ENCODE data around the gene CSH1.
"Not testable (repeated sequence)": the region's sequence is repeated elsewhere in the genome, so short reads cannot be mapped to it uniquely, and the experiment has no call there.

Gene CSH1

DNA sequence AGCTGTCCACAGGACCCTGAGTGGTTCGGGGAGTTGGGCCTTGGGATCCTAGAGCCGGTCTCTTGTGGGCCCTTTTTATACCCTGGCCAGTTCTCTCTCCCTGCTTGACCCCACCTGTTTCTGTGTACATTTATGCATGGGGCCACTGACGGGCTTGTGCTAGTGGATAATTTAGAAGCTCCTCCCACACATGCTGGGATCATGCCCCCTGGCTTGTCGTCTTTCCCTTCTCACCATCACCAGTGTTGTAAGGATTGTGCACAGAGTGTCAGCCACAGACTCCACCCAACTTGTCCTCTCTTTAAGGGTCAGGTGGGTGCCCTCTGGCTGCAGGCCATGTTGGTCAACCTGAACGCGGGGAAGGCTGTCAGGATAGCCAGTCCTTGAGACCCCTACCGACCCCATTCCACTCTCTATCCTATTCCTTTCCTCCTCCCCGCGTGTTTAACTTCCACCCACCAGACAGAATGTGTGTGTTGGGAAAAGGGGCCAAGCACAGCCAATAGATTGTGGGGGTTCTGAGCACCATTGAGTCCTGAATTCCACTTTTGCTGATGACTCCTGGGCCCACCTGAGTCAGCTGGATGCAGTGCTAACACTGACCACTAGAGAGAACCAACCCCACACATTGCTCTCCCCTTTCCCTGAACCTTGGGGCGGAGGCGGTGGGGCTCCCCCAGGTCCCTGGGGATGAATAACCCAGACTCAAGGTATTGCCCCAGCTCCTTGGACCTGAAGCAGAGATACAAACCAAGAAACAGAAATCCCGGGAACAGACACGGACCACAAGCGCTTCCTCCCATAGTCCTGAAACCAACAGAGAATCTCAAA lies at the start of gene CSH1:
CSH1 (minus strand) TSS at position 51 of the 831 bp plus-strand sequence. CDS start 63 bp downstream, outside the sequence.
- not testable (repeated sequence) for DNase-seq (ENCODE audit: low read depth, low spot score)

DNA sequence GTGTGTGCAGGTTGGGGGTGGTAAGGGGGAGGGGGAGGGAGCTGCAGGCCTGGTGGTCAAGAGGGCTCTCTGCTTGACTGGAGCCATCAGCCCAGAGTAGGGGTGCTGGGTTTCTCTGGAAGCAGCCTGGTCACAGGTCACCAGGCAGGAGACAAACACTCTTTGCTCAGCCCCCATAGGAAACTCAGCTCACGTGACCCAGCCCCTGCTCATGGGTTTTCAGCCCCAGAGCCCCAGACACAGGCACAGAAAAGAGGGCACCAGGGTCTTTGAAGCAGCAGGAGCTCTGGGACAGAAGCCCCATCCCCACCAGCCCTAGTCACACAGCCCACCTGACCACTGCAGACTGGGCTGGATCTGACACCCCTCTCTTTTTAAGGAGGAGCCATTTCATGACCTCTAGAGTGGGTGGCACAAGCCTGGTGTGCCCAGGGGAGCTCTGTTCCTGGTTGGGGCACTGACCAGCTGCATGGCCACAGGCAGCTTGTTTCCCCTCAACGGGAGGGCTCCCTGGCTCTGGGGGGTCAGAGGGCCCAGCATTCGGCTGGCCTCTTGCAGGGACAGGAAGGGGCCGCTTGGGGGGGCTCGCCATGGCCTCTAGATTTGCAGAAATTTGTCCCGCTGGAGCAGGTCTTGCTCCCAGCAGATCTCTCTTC lies 49.5 kb upstream of the CSH1 start:
- no peak for DNase-seq (ENCODE audit: low read depth, low spot score)

DNA sequence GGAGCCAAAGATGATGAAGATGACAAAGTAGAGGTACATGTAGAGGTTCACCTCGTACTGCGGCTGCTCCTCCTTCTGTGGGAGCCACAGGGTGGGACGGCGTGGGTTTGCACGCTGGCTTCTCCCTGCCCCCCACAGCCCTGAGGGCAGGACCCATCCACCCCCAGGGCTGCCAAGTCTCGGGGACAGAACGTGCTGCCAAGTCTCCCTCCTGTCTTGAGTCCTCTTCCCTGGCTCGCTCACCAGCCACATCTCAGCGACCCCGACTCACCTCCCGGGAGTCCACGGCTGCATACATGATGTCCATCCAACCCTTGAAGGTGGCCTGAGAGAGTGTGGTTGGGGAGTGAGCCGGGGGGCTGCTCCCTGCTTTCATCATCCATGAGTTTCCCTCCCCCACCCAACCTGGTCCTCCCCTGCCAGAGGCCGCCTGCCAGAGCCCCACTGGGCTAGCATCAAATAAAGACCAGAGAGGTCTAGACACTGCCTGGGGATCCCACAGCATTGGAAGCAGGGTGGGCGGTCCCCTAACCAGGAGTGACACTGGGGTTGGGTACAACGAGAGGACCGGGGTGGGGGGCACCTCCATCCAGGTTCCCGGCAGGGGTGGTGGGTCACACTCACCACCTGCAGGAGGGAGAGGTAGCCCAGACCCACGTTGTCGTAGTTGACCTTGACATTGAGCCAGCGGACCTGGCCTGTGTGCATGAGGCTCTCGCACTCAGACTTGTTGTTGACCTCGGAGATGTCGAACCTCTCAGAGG lies 48.5 kb upstream of the CSH1 start:
- no peak for DNase-seq (ENCODE audit: low read depth, low spot score)

DNA sequence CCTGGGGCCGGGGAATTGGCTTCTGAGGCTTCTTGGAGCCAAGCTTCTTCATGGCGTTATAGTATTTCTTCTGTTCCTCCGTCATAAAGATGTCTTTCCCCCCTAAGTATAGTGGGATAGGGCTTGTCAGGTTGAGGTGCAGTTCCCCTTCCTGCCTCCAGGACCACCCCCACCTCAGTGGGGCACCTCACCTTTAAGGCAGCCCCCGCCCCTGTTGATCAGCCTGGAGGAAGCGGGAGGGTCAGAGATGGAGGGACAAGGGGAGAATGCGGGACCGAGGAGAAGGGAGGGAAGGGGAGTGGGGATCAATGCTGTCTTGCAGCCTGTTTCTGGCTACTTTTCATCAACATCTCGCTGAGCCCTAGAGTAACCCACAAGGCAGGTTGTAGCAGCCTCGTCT lies 47.4 kb upstream of the CSH1 start:
- no peak for DNase-seq (ENCODE audit: low read depth, low spot score)

DNA sequence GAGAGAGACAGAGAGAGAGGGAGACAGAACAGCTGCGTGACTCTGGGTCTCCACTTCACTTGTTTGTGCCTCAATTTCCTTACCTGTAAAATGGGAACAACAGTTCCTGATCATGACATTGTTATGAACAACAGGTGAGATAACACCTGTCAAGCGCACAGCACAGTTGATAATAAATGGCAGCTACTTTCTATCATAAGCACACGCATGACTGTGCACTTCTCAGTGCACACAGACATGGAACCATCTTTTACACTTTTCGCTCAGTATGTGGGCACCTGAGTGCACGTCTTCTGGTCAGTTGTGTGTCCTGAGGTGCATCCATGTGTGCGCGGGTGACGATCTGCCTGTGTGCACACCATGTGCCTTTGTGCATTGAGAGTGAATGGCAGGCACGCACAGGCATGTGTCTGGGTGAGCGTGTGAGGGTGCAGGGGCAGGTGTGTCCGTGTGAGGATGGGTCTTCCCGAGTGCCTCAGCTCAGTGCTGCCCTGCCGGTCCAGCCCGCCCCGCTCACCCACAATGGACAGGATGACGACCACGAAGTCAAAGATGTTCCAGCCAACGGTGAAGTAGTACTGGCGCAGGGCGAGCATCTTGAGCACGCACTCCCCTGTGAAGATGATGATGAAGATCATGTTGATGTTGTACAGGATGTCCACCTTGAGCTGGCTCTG lies 46.1 kb upstream of the CSH1 start:
- no peak for DNase-seq (ENCODE audit: low read depth, low spot score)

DNA sequence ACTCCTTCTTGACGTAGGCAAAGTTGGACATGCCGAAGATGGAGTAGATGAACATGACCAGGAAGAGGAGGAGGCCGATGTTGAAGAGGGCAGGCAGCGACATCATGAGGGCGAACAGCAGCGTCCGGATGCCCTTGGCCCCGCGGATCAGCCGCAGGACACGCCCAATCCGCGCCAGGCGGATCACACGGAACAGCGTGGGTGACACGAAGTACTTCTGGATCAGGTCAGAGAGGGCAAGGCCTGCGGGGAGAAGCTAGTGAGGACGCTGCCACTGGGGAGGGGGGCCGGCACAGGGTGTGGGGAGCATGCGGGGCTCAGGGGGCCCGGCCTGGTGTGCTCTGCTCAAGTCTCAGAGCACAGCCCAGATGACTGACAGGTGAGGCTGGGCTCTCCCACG lies 45.4 kb upstream of the CSH1 start:
- no peak for DNase-seq (ENCODE audit: low read depth, low spot score)

DNA sequence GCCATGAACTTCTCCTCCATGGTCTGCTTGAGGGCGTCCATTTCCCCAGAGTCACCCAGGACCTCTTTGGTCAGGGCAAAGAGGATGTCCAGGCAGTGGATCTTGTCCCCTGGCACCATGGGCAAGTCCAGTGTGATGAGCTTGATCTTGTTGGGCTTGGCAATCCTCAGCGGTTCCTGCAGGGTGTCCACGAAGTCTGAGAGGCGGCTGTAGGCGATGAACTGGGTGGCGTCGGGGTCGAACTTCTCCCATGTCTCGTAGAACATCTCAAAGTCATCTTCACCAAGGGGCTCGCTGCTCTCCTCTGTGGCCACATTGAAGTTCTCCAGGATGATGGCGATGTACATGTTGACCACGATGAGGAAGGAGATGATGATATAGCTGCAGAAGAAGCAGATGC lies 44.8 kb upstream of the CSH1 start:
- no peak for DNase-seq (ENCODE audit: low read depth, low spot score)

DNA sequence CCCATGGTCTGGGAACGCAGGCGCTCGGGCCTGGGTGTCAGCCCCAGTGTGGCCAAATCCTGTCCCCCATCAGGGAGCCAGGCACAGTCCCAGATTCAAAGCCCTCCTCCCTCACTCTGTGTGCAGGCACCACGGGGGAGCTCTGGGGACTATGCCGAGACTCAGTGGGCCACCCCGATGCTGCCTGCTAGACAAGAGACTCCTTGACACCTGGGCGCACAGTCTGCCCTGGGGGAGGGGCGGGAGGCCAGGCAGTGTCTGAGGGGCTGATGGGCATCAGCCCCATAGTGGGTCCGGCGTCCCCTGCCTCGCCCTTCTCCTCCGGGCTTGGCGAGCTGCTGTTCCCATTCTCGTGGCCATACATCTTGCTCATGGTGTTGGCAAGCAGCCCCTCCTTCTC lies 44.2 kb upstream of the CSH1 start:
- DNase-seq (ENCODE audit: low read depth, low spot score) = no peak

DNA sequence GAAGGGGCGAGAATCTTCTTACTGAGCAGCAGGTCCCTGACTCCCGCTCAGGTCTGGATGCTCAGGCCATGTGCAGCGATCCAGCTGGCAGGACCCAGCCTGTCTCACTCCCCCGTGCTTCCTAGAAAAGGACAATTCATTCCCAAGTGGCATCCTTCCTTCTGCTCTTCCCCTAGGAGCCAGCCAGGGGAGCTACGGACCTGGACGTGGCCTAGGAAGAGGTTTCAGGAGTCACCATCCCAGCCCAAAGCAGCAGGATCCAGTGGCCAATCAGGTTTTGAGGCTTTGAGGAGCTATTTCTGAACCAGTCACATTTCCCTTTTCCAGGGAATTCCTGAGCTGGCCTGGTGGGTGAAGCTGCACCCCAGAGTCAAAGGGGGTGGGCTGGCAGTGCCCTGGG lies 43.5 kb upstream of the CSH1 start:
- no peak for DNase-seq (ENCODE audit: low read depth, low spot score)

DNA sequence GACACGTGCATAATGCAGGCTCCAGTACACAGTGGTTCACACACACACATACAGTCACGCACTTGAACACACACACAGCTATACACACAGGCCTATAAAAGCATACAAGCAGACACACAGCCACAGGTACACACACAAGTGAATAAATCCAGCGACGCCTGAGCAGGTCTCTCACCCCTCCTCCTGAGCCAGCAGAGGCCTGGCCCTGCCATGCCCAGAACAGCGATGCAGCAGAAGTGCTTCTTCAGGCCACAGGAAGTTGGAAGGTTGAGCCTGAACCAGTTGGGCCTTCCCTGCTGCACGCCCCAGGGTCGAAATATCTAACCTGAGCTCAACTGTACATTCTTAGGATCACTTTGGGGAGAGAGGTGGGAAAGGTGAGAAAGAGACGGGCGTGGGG lies 43.0 kb upstream of the CSH1 start:
- DNase-seq (ENCODE audit: low read depth, low spot score) = no peak

DNA sequence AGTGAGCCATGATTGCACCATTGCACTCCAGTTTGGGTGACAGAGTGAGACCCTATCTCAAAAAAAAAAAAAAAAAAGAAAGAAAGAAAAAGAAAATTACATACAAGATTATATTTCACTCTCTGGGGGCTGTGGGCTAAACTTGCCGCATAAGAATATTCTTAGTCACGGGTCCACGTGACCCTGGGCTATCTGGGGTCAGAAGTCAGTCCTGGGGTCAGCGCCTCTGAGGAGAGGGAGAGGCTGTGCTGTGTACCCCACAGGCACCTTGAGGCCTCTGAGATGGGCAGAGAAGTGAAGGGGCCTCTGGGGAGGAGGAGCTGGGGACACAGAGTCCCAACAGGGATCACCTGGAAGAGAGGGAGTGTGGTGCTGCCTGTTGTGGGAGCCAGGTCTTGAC lies 41.5 kb upstream of the CSH1 start:
- no peak for DNase-seq (ENCODE audit: low read depth, low spot score)

DNA sequence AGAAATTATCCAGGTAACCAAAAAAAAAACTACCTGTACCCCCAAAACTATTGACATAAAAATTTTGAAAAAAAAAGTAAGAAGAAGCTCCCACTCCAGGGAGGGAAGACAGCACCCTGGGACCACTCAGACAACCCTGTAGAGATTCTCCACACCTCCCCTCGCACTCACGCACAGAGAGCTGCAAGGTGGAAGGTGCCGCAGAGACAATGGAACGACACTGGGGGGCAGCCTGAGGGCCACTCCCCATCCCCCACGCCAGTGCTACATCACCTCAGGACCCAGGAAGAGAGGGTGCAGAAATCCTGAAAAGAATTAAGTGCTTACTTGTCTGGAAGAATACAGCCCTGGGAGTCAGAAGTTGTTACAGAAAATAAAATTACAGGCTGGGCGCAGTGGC lies 40.9 kb upstream of the CSH1 start:
- DNase-seq (ENCODE audit: low read depth, low spot score) = no peak

DNA sequence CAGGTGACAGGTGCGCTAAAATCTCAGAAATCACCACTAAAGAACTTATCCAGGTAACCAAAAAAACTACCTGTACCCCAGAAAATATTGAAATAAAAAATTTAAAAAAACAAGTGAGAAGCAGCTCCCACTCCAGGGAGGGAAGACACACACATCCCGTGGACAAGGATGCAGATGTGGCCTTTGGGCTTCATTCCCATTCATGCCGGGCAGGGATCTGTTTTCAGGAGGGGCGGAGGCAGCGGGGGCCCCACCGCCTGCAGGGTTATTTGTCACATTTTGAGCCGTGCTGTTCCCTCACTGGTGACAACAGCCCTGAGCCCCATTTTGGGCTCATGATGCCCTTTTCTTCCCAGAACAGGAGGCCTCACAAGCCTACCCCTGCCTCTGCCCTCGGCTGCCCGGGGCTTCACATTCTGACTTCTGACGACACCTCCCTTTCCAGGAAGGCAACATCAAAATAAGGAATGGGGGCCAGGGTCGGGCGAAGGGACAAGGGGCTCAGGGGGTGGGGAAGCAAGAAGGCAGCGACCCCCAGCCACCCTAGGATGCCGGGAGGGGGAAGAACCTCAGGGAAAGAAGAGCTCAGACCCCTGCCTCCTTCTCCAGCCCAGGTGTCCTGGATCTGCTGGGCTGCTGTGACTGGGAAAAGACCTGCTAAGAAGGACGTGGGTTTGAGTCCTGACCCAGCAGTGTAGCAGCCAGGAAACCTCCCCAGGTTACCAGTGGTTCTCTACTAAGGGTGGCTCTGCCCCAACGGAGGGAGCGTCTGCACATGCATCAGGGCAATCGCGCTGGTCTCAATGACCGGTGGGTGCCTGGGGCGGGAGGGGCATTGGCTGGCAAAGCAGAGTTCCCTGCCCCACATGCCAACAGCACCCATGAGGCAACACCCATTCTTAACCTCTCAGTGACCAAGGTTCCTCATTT lies 38.1 kb upstream of the CSH1 start:
- DNase-seq (ENCODE audit: low read depth, low spot score) = no peak

DNA sequence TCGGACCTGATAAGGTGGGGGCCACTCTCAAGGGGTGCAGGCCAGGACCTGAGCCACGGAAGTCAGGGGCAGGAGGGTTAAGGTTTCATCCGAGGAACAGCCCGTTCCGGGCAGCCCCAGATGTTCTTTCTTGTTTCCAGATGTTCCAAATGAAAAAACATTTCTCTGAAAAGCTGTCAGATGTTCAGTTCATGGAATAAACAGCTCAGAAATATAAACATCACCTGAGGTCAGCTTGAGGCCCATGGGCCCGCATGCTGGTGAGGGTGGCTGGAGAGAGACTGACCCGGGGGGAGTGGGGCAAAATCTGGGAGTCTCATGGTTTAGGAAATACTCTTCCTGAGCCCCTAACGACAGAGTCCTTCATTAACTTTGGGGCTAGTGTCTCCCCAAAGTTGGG lies 37.2 kb upstream of the CSH1 start:
- DNase-seq (ENCODE audit: low read depth, low spot score) = no peak

DNA sequence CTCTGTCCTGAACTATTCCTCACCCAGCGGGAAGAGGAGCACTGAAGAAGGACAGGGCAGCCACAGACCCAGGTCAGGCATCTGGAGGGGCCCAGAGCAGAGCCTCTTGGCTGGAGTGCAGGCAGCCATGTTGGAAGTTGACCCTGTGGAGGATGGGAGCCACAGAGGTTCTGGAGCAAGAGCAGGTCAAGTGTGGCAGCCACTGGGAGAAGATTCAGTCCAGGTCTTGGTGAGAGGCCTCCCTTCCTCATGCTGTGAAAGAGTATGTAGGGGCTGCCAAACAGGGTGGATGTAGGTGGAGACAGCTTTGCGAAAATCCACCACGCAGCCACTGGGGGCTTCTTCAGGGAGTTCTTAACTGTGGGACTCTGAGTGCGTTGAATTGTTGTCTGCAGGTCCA lies 36.3 kb upstream of the CSH1 start:
- DNase-seq (ENCODE audit: low read depth, low spot score) = no peak

DNA sequence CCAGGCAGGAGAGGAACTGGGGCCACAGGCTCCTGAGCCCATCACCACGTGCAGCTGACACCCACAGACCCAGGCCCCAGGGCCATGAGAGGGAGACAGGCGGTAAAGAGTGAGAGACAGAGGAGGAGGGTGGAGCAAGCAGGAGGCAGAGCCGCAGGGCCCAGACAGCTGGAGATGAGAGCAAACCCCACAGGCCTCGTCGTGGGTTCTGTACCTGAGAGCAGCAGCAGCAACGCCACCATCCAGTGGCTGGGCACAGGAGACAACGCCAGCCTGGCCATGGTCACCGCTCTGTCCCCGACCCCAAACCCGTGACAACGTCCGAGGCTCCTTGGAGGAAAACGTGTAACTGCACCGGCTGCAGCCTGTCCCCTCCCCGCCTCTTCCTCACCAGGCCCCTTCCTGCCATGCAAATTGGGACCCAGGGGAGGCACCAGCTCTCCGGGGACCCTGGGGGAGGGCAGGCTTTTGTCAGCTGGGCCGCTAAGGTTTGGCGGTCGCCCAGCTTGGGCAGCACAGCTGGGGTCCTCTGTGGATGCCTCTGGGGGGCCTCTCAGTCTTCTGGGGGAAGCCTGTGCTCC lies 35.7 kb upstream of the CSH1 start, which contains the start of gene CD79B:
CD79B (minus strand) TSS at position 351 of the 581 bp plus-strand sequence; CDS start at position 281, 70 bp downstream.
- no peak for DNase-seq (ENCODE audit: low read depth, low spot score)

DNA sequence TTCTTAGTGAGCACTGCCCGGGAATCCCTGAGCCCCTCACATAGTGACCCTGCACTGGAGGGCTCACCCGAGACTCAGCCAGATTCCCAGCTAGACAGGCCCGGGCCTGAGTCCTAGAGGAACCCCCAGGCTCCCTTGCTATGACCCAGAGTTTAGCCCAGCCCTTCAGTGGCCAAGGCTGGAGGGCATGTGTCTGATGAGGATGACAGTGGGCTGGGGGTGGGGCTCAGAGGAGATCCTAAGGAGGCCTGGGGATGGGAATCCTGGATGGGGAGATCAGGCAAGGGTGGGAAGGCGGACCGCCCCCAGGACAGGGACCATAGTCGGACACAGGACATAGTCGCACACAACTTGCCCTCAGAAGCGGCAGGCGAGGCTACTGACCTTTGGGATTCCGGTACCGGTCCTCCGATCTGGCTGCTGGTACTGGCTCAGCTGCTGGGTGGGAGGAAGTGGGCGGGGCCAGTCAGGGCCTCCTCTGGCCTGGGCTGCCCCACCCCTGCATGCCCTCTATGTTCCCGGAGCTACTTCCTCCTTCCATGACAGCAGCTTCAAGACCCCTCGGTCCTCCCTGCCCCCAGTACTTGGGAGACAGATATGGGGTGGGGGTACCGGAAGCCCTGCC lies 34.7 kb upstream of the CSH1 start:
- no peak for DNase-seq (ENCODE audit: low read depth, low spot score)

DNA sequence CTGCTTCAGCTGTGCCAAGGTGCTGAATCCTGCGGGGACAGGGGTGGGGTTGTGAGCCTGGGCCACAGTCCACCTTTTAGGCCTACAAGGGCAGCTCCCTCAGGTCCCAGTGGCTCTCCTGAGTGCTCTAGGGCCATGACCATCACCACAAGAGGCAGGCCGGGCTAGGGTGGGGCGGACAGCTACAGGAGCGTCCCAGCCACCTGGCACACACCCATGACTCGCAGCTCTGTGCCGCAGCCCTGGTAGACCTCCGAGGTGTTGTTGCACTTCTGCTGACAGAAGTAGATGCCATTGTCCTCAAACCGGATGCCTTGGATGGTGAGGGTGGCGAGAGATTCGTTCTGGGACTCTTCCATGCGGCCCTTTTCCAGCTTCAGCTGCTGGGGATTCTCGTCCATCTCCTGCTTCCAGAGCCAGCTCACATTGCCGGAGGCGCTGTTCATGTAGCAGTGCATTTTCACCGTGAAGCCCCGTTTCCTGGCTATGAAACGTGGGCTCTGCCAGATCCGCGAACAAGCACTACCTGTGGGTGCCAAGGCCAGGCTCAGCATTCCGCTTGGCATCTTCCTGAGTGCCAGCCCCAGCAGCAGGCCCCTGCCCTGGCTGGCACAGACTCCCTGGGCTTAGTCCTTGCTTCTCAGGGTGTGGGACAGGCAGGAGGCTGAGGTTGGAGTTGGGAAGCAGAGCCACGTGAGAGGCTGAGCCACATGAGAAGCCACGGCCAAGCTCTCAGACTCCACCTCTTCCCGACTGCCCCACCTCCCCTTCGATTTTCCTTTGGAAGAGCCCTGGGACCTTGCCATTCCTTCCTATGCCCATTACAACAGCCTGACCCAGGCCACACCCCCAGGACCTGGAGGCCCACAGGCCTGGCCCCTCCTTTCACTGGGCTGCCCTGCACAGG lies 33.7 kb upstream of the CSH1 start:
- no peak for DNase-seq (ENCODE audit: low read depth, low spot score)
